GM13976 (cell line): ENCODE data around the gene NUFIP1.
A peak's percentile ranks its signal among the peaks of the same experiment; 100 is the strongest.

Source experiments
- DNase-seq: peaks from one replicate; pipeline ENCODE4 v3.0.0; 2012; ENCODE audit warnings: low spot score
- in situ Hi-C: fragments of 300-500 bp; cut with MboI; formaldehyde crosslinking; loops from one replicate; pipeline ENCODE4 v1.12.0; 2022; ENCODE audit warnings: low sequenced_read_pairs, mixed read lengths, inconsistent platforms; ENCODE audit not compliant: unreplicated experiment
- TF ChIP-seq, protein P1 (sequence below): IDR thresholded peaks from 2 replicates; pipeline ENCODE4 v1.5.1; 2012; ENCODE audit warnings: borderline replicate concordance, mild to moderate bottlenecking; ENCODE audit not compliant: insufficient read depth; ENCODE audit errors: extremely low read depth, missing control alignments, control extremely low read depth

Gene NUFIP1

GRCh38 chr13:45015300-45015699, 26.0 kb upstream of the NUFIP1 start:
- in situ Hi-C loops, result no loop called here
- no peak for DNase-seq
- TF ChIP-seq, protein P1, sequence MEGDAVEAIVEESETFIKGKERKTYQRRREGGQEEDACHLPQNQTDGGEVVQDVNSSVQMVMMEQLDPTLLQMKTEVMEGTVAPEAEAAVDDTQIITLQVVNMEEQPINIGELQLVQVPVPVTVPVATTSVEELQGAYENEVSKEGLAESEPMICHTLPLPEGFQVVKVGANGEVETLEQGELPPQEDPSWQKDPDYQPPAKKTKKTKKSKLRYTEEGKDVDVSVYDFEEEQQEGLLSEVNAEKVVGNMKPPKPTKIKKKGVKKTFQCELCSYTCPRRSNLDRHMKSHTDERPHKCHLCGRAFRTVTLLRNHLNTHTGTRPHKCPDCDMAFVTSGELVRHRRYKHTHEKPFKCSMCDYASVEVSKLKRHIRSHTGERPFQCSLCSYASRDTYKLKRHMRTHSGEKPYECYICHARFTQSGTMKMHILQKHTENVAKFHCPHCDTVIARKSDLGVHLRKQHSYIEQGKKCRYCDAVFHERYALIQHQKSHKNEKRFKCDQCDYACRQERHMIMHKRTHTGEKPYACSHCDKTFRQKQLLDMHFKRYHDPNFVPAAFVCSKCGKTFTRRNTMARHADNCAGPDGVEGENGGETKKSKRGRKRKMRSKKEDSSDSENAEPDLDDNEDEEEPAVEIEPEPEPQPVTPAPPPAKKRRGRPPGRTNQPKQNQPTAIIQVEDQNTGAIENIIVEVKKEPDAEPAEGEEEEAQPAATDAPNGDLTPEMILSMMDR, result no peak

DNA sequence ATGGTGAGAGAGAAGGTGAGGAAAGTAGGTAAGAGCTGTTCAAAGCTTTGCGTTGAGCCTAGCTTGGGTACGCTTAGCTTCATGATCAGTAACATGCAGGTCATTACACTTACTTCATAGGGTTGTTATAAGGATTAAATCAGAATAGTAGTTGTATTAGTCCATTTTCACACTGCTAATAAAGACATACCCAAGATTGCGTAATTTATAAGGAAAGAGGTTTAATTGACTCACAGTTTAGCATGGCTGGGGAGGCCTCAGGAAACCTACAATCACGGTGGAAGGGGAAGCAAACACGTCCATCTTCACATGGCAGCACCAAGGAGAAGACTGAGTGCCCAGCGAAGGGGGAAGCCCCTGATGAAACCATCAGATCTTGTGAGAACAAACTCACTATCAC, 21.9 kb upstream of the NUFIP1 start:
- TF ChIP-seq, protein P1, result no peak
- no peak for DNase-seq
- in situ Hi-C loops, result no loop called here

GRCh38 chr13:45007823-45008222, 18.6 kb upstream of the NUFIP1 start:
- in situ Hi-C loops, result no loop called here
- no peak for DNase-seq
- TF ChIP-seq, protein P1, result no peak

- DNase-seq, result no peak
- TF ChIP-seq, protein P1, result no peak
- in situ Hi-C loops, result no loop called here
Measured at GRCh38 chr13:45007225-45007624, 18.0 kb upstream of the NUFIP1 start.

GRCh38 chr13:45004096-45004495, 14.8 kb upstream of the NUFIP1 start:
- in situ Hi-C loops, result no loop called here
- DNase-seq, result no peak
- TF ChIP-seq, protein P1, result no peak

DNA sequence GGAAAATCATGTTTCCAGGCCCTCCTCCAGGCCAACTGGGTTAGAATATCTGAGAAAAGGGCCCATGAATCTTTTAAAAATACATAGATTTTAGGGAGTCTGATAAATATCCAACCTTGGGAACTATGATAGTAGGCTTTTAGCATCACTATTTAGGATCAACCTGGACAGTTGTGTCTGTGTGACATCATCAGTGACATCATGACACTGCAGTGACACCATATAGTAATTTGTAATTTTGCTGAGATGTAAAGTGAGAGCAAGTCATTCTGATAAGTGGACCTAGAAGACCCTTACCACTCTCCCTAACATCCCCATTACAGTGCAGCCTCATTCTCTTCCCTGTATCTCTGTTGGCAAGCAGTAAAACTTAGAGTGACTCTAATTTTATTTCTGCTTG, 14.1 kb upstream of the NUFIP1 start:
- DNase-seq, result no peak
- in situ Hi-C loops, result no loop called here
- TF ChIP-seq, protein P1, result no peak

GRCh38 chr13:44989941-44990340, 670 bp upstream of the NUFIP1 start:
- TF ChIP-seq, protein P1, result no peak
- in situ Hi-C loops, result no loop called here
- DNase-seq, result peak; percentile 31
